NB4 (cell line): ENCODE measurements around the gene NGF.

ENCODE experiments used
- DNase-seq: peaks from one replicate; pipeline ENCODE4 v3.0.0; 2010; ENCODE audit warnings: low read depth
- H3K4me3 ChIP-seq: one replicate; pipeline ENCODE4 v1.5.1; 2011; ENCODE audit warnings: mild to moderate bottlenecking, low read depth, low read length, moderate library complexity
- CTCF ChIP-seq: IDR thresholded peaks from one replicate; pipeline ENCODE4 v1.5.1; 2012; ENCODE audit warnings: low read depth, low read length
- MAX ChIP-seq: IDR thresholded peaks from 2 replicates; pipeline ENCODE4 v1.6.1; 2011; ENCODE audit warnings: low read depth, low read length
- MYC ChIP-seq: IDR thresholded peaks from 2 replicates; pipeline ENCODE4 v1.6.1; 2011; ENCODE audit warnings: low read depth, low read length
- POLR2A ChIP-seq: IDR thresholded peaks from 2 replicates; pipeline ENCODE4 v1.6.1; 2011; ENCODE audit warnings: mild to moderate bottlenecking; ENCODE audit not compliant: insufficient read length; ENCODE audit errors: extremely low read depth

The NGF gene

GRCh38 chr1:115238336-115239147 is 99.5 kb downstream of the NGF start:
- H3K4me3 ChIP-seq: no peak overlapping the region
- no peak for DNase-seq
- TF ChIP-seq CTCF (no peak), MAX (no peak)

- H3K4me3 ChIP-seq: no peak overlapping the region
- no peak for TF ChIP-seq MAX
- no peak for TF ChIP-seq POLR2A
- no peak for TF ChIP-seq CTCF
- TF ChIP-seq MYC: no peak
- peak; percentile 2 for DNase-seq
Measured at GRCh38 chr1:115237507-115237906, 100.5 kb downstream of the NGF start.

- TF ChIP-seq MAX (no peak), CTCF (no peak), MYC (no peak), POLR2A (no peak)
- H3K4me3 ChIP-seq: no peak overlapping the region
- no peak for DNase-seq
Measured at GRCh38 chr1:115237023-115237422, 101.0 kb downstream of the NGF start.
